Sigmoid colon (tissue), 3 donors: ENCODE measurements around the gene MAD1L1.

ENCODE experiments used
- POLR2A ChIP-seq, 2 donors: fragments of 450-650 bp; IDR thresholded peaks; one replicate each; pipeline ENCODE4 v1.6.1; 2016; ENCODE audit warnings: antibody characterized with exemption in 2 of 2, mild to moderate bottlenecking in 2 of 2, moderate library complexity in 2 of 2
- TF ChIP-seq, protein P1 (sequence below), 4 experiments: fragments of 450-650 bp in 3 of 4; fragments of 200-600 bp in 1 of 4; IDR thresholded peaks; one replicate each; pipeline ENCODE4 v1.5.1; 2016 to 2019; ENCODE audit warnings: antibody characterized with exemption in 4 of 4, mild to moderate bottlenecking in 3 of 4, moderate library complexity in 2 of 4

DNA sequence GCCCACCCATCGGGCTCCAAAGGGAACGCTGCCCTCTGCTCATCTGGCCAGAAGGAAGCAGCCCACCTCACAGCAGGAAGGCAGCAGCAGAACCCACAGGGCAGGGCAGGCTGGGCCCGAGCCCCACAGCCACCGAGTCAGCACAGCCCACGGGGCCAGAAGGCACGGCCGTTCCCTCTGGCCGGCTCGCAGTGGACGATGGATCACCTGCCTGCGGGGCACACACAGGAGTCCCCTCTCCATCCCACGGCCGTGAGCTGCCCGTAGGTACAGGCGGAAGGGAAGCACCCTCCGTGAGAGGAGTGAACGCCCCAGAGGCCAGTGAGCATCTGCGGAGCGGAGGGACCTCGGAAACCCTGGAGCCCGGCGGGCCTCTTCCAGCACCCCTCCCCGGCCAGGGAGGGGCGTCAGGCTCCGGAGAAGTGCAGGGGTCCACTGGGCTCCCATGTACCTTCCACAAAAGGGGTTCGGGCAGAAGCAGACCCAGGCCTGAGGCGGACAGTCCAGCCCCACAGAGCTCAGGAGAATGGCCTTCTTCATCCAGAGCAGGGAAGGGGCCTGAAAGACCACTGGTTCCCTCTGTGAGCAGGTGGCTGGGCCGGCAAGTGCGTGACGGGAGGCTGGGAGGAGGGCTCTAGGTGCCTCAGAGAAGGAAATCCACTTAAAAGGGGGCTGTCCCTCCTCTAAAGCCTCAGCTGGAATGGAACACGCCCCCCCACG lies 20.9 kb upstream of the MAD1L1 start:
- no peak for TF ChIP-seq POLR2A (IDR thresholded peaks at IDR 0.05)
- TF ChIP-seq, protein P1, sequence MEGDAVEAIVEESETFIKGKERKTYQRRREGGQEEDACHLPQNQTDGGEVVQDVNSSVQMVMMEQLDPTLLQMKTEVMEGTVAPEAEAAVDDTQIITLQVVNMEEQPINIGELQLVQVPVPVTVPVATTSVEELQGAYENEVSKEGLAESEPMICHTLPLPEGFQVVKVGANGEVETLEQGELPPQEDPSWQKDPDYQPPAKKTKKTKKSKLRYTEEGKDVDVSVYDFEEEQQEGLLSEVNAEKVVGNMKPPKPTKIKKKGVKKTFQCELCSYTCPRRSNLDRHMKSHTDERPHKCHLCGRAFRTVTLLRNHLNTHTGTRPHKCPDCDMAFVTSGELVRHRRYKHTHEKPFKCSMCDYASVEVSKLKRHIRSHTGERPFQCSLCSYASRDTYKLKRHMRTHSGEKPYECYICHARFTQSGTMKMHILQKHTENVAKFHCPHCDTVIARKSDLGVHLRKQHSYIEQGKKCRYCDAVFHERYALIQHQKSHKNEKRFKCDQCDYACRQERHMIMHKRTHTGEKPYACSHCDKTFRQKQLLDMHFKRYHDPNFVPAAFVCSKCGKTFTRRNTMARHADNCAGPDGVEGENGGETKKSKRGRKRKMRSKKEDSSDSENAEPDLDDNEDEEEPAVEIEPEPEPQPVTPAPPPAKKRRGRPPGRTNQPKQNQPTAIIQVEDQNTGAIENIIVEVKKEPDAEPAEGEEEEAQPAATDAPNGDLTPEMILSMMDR (IDR thresholded peaks at IDR 0.05), result no peak
